Right cardiac atrium (tissue), 5 donors: ENCODE results near the gene LHPP. TPM values are rescaled to one million over a fixed set of nuclear protein-coding genes. Genes with fewer than 3 reads are reported as not detected.
A peak's percentile ranks its signal among the peaks of the same experiment; 100 is the strongest.

Source experiments
- ATAC-seq, 2 donors: fragments of 200-7000 bp; cut with Tn5 transposase; one replicate each; pipeline versions ENCODE4 v1.8.0 to v1.9.1; 2020; ENCODE audit warnings: moderate library complexity in 2 of 2, mild to moderate bottlenecking in 1 of 2
- DNase-seq, 3 donors: peaks; one replicate each; pipeline ENCODE4 v3.0.0-alpha.2; 2020
- H3K27ac ChIP-seq: one replicate; pipeline ENCODE4 v1.5.1; 2013; ENCODE audit warnings: mild to moderate bottlenecking, low read length, control low read depth, moderate library complexity
- H3K27me3 ChIP-seq: one replicate; pipeline ENCODE4 v1.6.1; 2013; ENCODE audit not compliant: control insufficient read depth, insufficient read depth
- H3K4me1 ChIP-seq: one replicate; pipeline ENCODE4 v1.6.1; 2013; ENCODE audit warnings: low read length; ENCODE audit not compliant: control insufficient read depth, insufficient read depth
- H3K4me3 ChIP-seq: one replicate; pipeline ENCODE4 v1.5.1; 2013; ENCODE audit warnings: low read length, control low read depth
- H3K9me3 ChIP-seq: one replicate; pipeline ENCODE4 v1.6.1; 2013; ENCODE audit warnings: low read length; ENCODE audit not compliant: control insufficient read depth
- WGBS: extraction: QIAGEN DNeasy Blood & Tissue Kit; methylation state at CpG from one replicate; pipeline ENCODE4 v1.1.7; 2013; 5-methylcytosine and 5-hydroxymethylcytosine counted together
- intact Hi-C, 4 donors: fragments of 100-400 bp; cut with DNase I; formaldehyde crosslinking; loops; one replicate each; pipeline versions ENCODE4 v1.11.0 to v1.14.0; 2022 to 2023
- polyA plus RNA-seq: library from polyadenylated mRNA; stranded (reverse); fragments of 200-250 nt; gene quantifications from one replicate; pipeline ENCODE4 v1.2.3, GENCODE V29; 2013
- total RNA-seq, 4 donors: library from RNA; stranded (reverse); fragmentation: NEBNext Ultra II Directional; extraction: Animal tissue kit (Norgen Biotek cat#: 25700); gene quantifications; one replicate each; pipeline ENCODE4 v1.2.1, GENCODE V29; 2021
- donor health status: healthy with polysubstance abuse.
- donor health status: DM: no; HTN: yes; CAD: no.
- donor health status: DM: no; HTN: no; CAD: no.
- donor health status: DM: no; HTN: yes; CAD: no; lungs with severe emphysema.
- donor health status: DM: yes; HTN: yes; CAD: no.

Gene LHPP
- total and polyA plus RNA-seq, 5 donors = 17.8 to 24.9 (median 18.6) TPM

- intact Hi-C loops = no loop called here
- H3K27ac ChIP-seq = no peak overlapping the region
- no peaks in the 10 kb centered on the region for H3K9me3 ChIP-seq
- peaks cover 8% of the 10 kb centered on the region for H3K4me1 ChIP-seq
- DNase-seq (no peak), ATAC-seq (no peak)
- H3K4me3 ChIP-seq = no peak overlapping the region
- no peaks in the 10 kb centered on the region for H3K27me3 ChIP-seq
- 94% methylated on average over 19 of the region's 19 CpGs for WGBS
Observed at GRCh38 chr10:124568339-124568738, 106.7 kb downstream of the LHPP start.

GRCh38 chr10:124568848-124569622 is 107.4 kb downstream of the LHPP start:
- DNase-seq (no peak), ATAC-seq (no peak)
- intact Hi-C loops = no loop called here
- Histone ChIP-seq H3K4me3 (no peak overlapping the region), H3K9me3 (no peaks in the 10 kb centered on the region), H3K27me3 (no peaks in the 10 kb centered on the region), H3K4me1 (peaks cover 8% of the 10 kb centered on the region), H3K27ac (no peak overlapping the region)
- whole genome bisulfite sequencing = 78% methylated on average over 21 of the region's 21 CpGs

- Histone ChIP-seq H3K27me3 (no peaks in the 10 kb centered on the region), H3K27ac (no peak overlapping the region), H3K9me3 (no peaks in the 10 kb centered on the region), H3K4me3 (no peak overlapping the region), H3K4me1 (peaks cover 7% of the 10 kb centered on the region)
- ATAC-seq (no peak), DNase-seq (peak in 1 of 3 donors; percentile 8)
- whole genome bisulfite sequencing = 82% methylated on average over 11 of the region's 11 CpGs
- intact Hi-C loops = no loop called here
Observed at GRCh38 chr10:124569623-124570470, 108.2 kb downstream of the LHPP start.

- no peak overlapping the region for H3K27ac ChIP-seq
- no peaks in the 10 kb centered on the region for H3K27me3 ChIP-seq
- ATAC-seq (no peak), DNase-seq (peak in 1 of 3 donors; percentile 11)
- intact Hi-C loops = no loop called here
- WGBS = 86% methylated on average over 9 of the region's 9 CpGs
- peaks cover 3% of the 10 kb centered on the region for H3K4me1 ChIP-seq
- no peak overlapping the region for H3K4me3 ChIP-seq
- no peaks in the 10 kb centered on the region for H3K9me3 ChIP-seq
Observed at GRCh38 chr10:124570646-124571045, 109.0 kb downstream of the LHPP start.

- no peaks in the 10 kb centered on the region for H3K9me3 ChIP-seq
- no peak overlapping the region for H3K4me3 ChIP-seq
- H3K4me1 ChIP-seq = no peaks in the 10 kb centered on the region
- peak in 1 of 3 donors; percentile 14 for DNase-seq
- intact Hi-C loops = no loop called here
- H3K27ac ChIP-seq = no peak overlapping the region
- no peak for ATAC-seq
- H3K27me3 ChIP-seq = no peaks in the 10 kb centered on the region
- 74% methylated on average over 11 of the region's 11 CpGs for WGBS
Observed at GRCh38 chr10:124572751-124573150, 111.1 kb downstream of the LHPP start.

GRCh38 chr10:124573726-124574455 is 112.3 kb downstream of the LHPP start:
- Histone ChIP-seq H3K4me3 (no peak overlapping the region), H3K27ac (no peak overlapping the region), H3K4me1 (no peaks in the 10 kb centered on the region), H3K9me3 (no peaks in the 10 kb centered on the region), H3K27me3 (no peaks in the 10 kb centered on the region)
- intact Hi-C loops = no loop called here
- WGBS = 91% methylated on average over 31 of the region's 31 CpGs
- no peak for ATAC-seq
- peak in 1 of 3 donors; percentile 20 for DNase-seq

- H3K9me3 ChIP-seq = no peaks in the 10 kb centered on the region
- no peak overlapping the region for H3K4me3 ChIP-seq
- H3K27me3 ChIP-seq = no peaks in the 10 kb centered on the region
- H3K4me1 ChIP-seq = no peaks in the 10 kb centered on the region
- DNase-seq = peak in 1 of 3 donors; percentile 15
- intact Hi-C loops = no loop called here
- H3K27ac ChIP-seq = no peak overlapping the region
- ATAC-seq = no peak
- 92% methylated on average over 14 of the region's 14 CpGs for WGBS
Observed at GRCh38 chr10:124574456-124575070, 112.9 kb downstream of the LHPP start.

GRCh38 chr10:124575107-124576035 is 113.7 kb downstream of the LHPP start:
- Histone ChIP-seq H3K27me3 (no peaks in the 10 kb centered on the region), H3K4me3 (no peak overlapping the region), H3K4me1 (no peaks in the 10 kb centered on the region), H3K27ac (no peak overlapping the region), H3K9me3 (no peaks in the 10 kb centered on the region)
- DNase-seq = peak in 1 of 3 donors; percentile 21
- WGBS = 89% methylated on average over 22 of the region's 22 CpGs
- no peak for ATAC-seq
- intact Hi-C loops = no loop called here

GRCh38 chr10:124576526-124577420 is 115.2 kb downstream of the LHPP start:
- H3K4me3 ChIP-seq = no peak overlapping the region
- ATAC-seq (no peak), DNase-seq (peak in 1 of 3 donors; percentile 29)
- H3K27ac ChIP-seq = no peak overlapping the region
- intact Hi-C loops = no loop called here
- no peaks in the 10 kb centered on the region for H3K9me3 ChIP-seq
- H3K27me3 ChIP-seq = no peaks in the 10 kb centered on the region
- WGBS = 88% methylated on average over 20 of the region's 20 CpGs
- H3K4me1 ChIP-seq = no peaks in the 10 kb centered on the region
